Ascending aorta (tissue), 2 donors: Measurements from ENCODE around the gene CCDC57. TPM values are rescaled to one million over a fixed set of nuclear protein-coding genes. Genes with fewer than 3 reads are reported as not detected.
A peak's percentile ranks its signal among the peaks of the same experiment; 100 is the strongest.

Source experiments
- DNase-seq, 2 donors: peaks; one replicate each; pipeline ENCODE4 v3.0.0-alpha.2; 2019; ENCODE audit warnings: low spot score in 2 of 2
- H3K27ac ChIP-seq, 2 donors: fragments of 200-600 bp; sonication (generic); one replicate each; pipeline ENCODE4 v1.5.1; 2016 to 2017; ENCODE audit warnings: mild to moderate bottlenecking in 1 of 2
- H3K27me3 ChIP-seq: fragments of 200-600 bp; sonication (generic); one replicate; pipeline ENCODE4 v1.5.1; 2017
- H3K36me3 ChIP-seq, 2 donors: fragments of 200-600 bp; sonication (generic); one replicate each; pipeline ENCODE4 v1.5.1; 2016
- H3K4me1 ChIP-seq, 2 donors: fragments of 200-600 bp; sonication (generic); one replicate each; pipeline ENCODE4 v1.5.1; 2016 to 2017; ENCODE audit warnings: mild to moderate bottlenecking in 1 of 2
- H3K4me3 ChIP-seq, 2 donors: fragments of 200-600 bp; sonication (generic); one replicate each; pipeline ENCODE4 v1.5.1; 2016 to 2017; ENCODE audit warnings: mild to moderate bottlenecking in 1 of 2
- H3K9me3 ChIP-seq, 2 donors: fragments of 200-600 bp; sonication (generic); one replicate each; pipeline ENCODE4 v1.5.1; 2016
- CTCF ChIP-seq, 3 experiments: fragments of 200-600 bp in 2 of 3; fragments of 450-650 bp in 1 of 3; sonication (generic) in 2 of 3; IDR thresholded peaks; one replicate each; pipeline ENCODE4 v1.5.1; 2016 to 2019; ENCODE audit warnings: antibody characterized with exemption in 3 of 3, mild to moderate bottlenecking in 1 of 3, moderate library complexity in 1 of 3
- intact Hi-C: fragments of 100-400 bp; cut with DNase I; formaldehyde crosslinking; loops from one replicate; pipeline ENCODE4 v1.15.1; 2023
- total RNA-seq: library from RNA; depleted of rRNA; stranded (reverse); fragments of >200 nt; gene quantifications from one replicate; pipeline ENCODE4 v1.1.0, GENCODE V29; 2016

CCDC57 gene
- total RNA-seq, 1 donor from 2014 or later: 12.8 TPM

GRCh38 chr17:82155606-82156005 lies 57.0 kb downstream of the CCDC57 start:
- Histone ChIP-seq H3K9me3 (no peaks in the 10 kb centered on the region), H3K27me3 (no peaks in the 10 kb centered on the region), H3K27ac (no peak overlapping the region), H3K4me1 (no peaks in the 10 kb centered on the region), H3K36me3 (peaks cover 9 to 21% of the 10 kb centered on the region in 2 donors), H3K4me3 (no peak overlapping the region)
- DNase-seq: no peak
- intact Hi-C loops: no loop called here
- TF ChIP-seq CTCF (IDR thresholded peaks at IDR 0.05): no peak

GRCh38 chr17:82154881-82155331 lies 57.7 kb downstream of the CCDC57 start:
- Histone ChIP-seq H3K4me1 (no peaks in the 10 kb centered on the region), H3K27ac (no peak overlapping the region), H3K27me3 (no peaks in the 10 kb centered on the region), H3K36me3 (peaks cover 4 to 15% of the 10 kb centered on the region in 2 donors), H3K4me3 (no peak overlapping the region), H3K9me3 (no peaks in the 10 kb centered on the region)
- intact Hi-C loops: loop anchor here (1.0 to 5.0 kb wide), 2 partner anchors 125 to 198 kb away; no protein-coding TSS in a partner anchor
- no peak for DNase-seq
- no peak for TF ChIP-seq CTCF (IDR thresholded peaks at IDR 0.05)

GRCh38 chr17:82153745-82154375 lies 58.8 kb downstream of the CCDC57 start:
- Histone ChIP-seq H3K36me3 (peaks cover under 1 to 14% of the 10 kb centered on the region in 2 donors), H3K9me3 (no peaks in the 10 kb centered on the region), H3K27me3 (no peaks in the 10 kb centered on the region), H3K4me3 (no peak overlapping the region), H3K27ac (no peak overlapping the region), H3K4me1 (no peaks in the 10 kb centered on the region)
- intact Hi-C loops: loop anchor here (1.0 to 5.0 kb wide), 2 partner anchors 124 to 197 kb away; no protein-coding TSS in a partner anchor
- DNase-seq: peak in 1 of 2 donors; percentile 83
- peak; percentile 79 to 91 (median 91) for TF ChIP-seq CTCF (IDR thresholded peaks at IDR 0.05)

GRCh38 chr17:82153295-82153691 lies 59.3 kb downstream of the CCDC57 start:
- no peak overlapping the region for H3K4me3 ChIP-seq
- TF ChIP-seq CTCF (IDR thresholded peaks at IDR 0.05): no peak

GRCh38 chr17:82152556-82153294 lies 59.9 kb downstream of the CCDC57 start:
- no peak overlapping the region for H3K27ac ChIP-seq
- no peak overlapping the region for H3K4me3 ChIP-seq
- H3K27me3 ChIP-seq: no peaks in the 10 kb centered on the region
- peaks cover 0 to 14% of the 10 kb centered on the region in 2 donors for H3K36me3 ChIP-seq
- DNase-seq: no peak
- no peak for TF ChIP-seq CTCF (IDR thresholded peaks at IDR 0.05)
- H3K9me3 ChIP-seq: no peaks in the 10 kb centered on the region
- no peaks in the 10 kb centered on the region for H3K4me1 ChIP-seq
- intact Hi-C loops: loop anchor here (5.0 kb wide), 1 partner anchor 195 kb away; no protein-coding TSS in a partner anchor

More at GRCh38 chr17:82153295-82153691, 59.3 kb downstream of the CCDC57 start:
- H3K27ac ChIP-seq: no peak overlapping the region
- no peaks in the 10 kb centered on the region for H3K9me3 ChIP-seq
- H3K27me3 ChIP-seq: no peaks in the 10 kb centered on the region
- H3K36me3 ChIP-seq: peaks cover 0 to 14% of the 10 kb centered on the region in 2 donors
- H3K4me1 ChIP-seq: no peaks in the 10 kb centered on the region
- intact Hi-C loops: loop anchor here (5.0 kb wide), 1 partner anchor 196 kb away; no protein-coding TSS in a partner anchor
- no peak for DNase-seq
